PC-3 (cell line): ENCODE data around the gene TOMM20. TPM values are rescaled to one million over a fixed set of nuclear protein-coding genes. Genes with fewer than 3 reads are reported as not detected.
A peak's percentile ranks its signal among the peaks of the same experiment; 100 is the strongest.

ENCODE experiments used
- ATAC-seq: fragments of 200-7000 bp; cut with Tn5 transposase; 2 replicates; pipeline ENCODE4 v1.9.1; 2020; ENCODE audit warnings: mild to moderate bottlenecking, moderate library complexity
- BruUV-seq: library from RNA; stranded (reverse); fragments of 400-500 nt; replicated peaks from 2 replicates; lab custom pipeline; 2021; lab: Mats Ljungman, UMichigan
- CTCF ChIA-PET: fragments of 300-600 bp; sonication (Branson Sonifier 250); formaldehyde crosslinking; loops from one replicate; lab custom pipeline; 2022; ENCODE audit warnings: antibody characterized with exemption; lab: Charles Lee
- POLR2A ChIA-PET: fragments of 300-600 bp; sonication (Branson Sonifier 250); formaldehyde crosslinking; loops from one replicate; lab custom pipeline; 2022; ENCODE audit warnings: antibody characterized with exemption; ENCODE audit not compliant: unreplicated experiment; lab: Charles Lee
- DNase-seq: peaks from one replicate; pipeline ENCODE4 v3.0.0-alpha.2; 2015
- H2AFZ ChIP-seq: fragments of 300-600 bp; sonication (generic); 2 replicates; pipeline ENCODE4 v1.6.0; 2016; ENCODE audit warnings: antibody characterized with exemption, low read length
- H3F3A ChIP-seq: fragments of 300-600 bp; sonication (generic); one replicate; pipeline ENCODE4 v1.6.0; 2017; ENCODE audit warnings: antibody characterized with exemption, low read length, control low read depth, mild to moderate bottlenecking; ENCODE audit not compliant: unreplicated experiment
- H3K27ac ChIP-seq: fragments of 300-600 bp; sonication (generic); 2 replicates; pipeline ENCODE4 v1.5.1; 2016; ENCODE audit warnings: mild to moderate bottlenecking, low read length
- H3K27me3 ChIP-seq: fragments of 300-600 bp; sonication (generic); 2 replicates; pipeline ENCODE4 v1.6.1; 2016; ENCODE audit warnings: low read length, mixed read lengths
- H3K36me3 ChIP-seq: fragments of 300-600 bp; sonication (generic); 2 replicates; pipeline ENCODE4 v1.6.1; 2016; ENCODE audit warnings: low read depth, mixed run types, low read length, mixed read lengths
- H3K4me1 ChIP-seq: fragments of 300-600 bp; sonication (generic); 2 replicates; pipeline ENCODE4 v1.5.1; 2016; ENCODE audit warnings: low read length; ENCODE audit not compliant: insufficient read depth
- H3K4me2 ChIP-seq: fragments of 300-600 bp; sonication (generic); 2 replicates; pipeline ENCODE4 v1.6.0; 2016; ENCODE audit warnings: low read length
- H3K4me3 ChIP-seq: fragments of 300-600 bp; sonication (generic); 2 replicates; pipeline ENCODE4 v1.5.1; 2016; ENCODE audit warnings: mild to moderate bottlenecking, low read length, mixed read lengths
- H3K79me2 ChIP-seq: fragments of 300-600 bp; sonication (generic); 2 replicates; pipeline ENCODE4 v1.6.1; 2017; ENCODE audit warnings: low read length, mixed read lengths
- H3K9ac ChIP-seq: fragments of 300-600 bp; sonication (generic); 2 replicates; pipeline ENCODE4 v1.6.0; 2016; ENCODE audit warnings: mild to moderate bottlenecking, low read length
- H3K9me2 ChIP-seq: fragments of 300-600 bp; sonication (generic); replicated peaks from 2 replicates; pipeline ENCODE4 v1.6.1; 2016; ENCODE audit warnings: mixed run types, low read length, mixed read lengths
- H3K9me3 ChIP-seq: fragments of 300-600 bp; sonication (generic); 2 replicates; pipeline ENCODE4 v1.6.1; 2016; ENCODE audit warnings: low read length, mixed read lengths
- H4K20me1 ChIP-seq: fragments of 300-600 bp; sonication (generic); 2 replicates; pipeline ENCODE4 v1.6.1; 2016; ENCODE audit warnings: low read length, mixed read lengths
- EZH2 ChIP-seq: fragments of 300-600 bp; sonication (generic); IDR thresholded peaks from one replicate; pipeline ENCODE4 v1.6.1; 2017; ENCODE audit warnings: antibody characterized with exemption, mild to moderate bottlenecking, low read length; ENCODE audit not compliant: unreplicated experiment
- EZH2phosphoT487 ChIP-seq: fragments of 300-600 bp; sonication (generic); IDR thresholded peaks from 2 replicates; pipeline ENCODE4 v1.6.1; 2018; ENCODE audit warnings: mild to moderate bottlenecking, antibody characterized with exemption, low read length, borderline replicate concordance
- intact Hi-C: fragments of 100-400 bp; cut with micrococcal nuclease; formaldehyde crosslinking; loops from 2 replicates; pipeline ENCODE4 v1.9.0; 2023
- total RNA-seq: library from RNA; depleted of rRNA; stranded (reverse); fragments of >200 nt; gene quantifications from 2 replicates; pipeline ENCODE4 v1.2.3, GENCODE V29; 2014
- TF ChIP-seq, protein P1 (sequence below): fragments of 300-600 bp; sonication (generic); conservative IDR thresholded peaks from 2 replicates; pipeline ENCODE4 v1.5.1; 2017; ENCODE audit warnings: antibody characterized with exemption, low read depth, mild to moderate bottlenecking, low read length

TOMM20 gene
- total RNA-seq, 1 experiment from 2014 or later = 48.0 TPM

DNA sequence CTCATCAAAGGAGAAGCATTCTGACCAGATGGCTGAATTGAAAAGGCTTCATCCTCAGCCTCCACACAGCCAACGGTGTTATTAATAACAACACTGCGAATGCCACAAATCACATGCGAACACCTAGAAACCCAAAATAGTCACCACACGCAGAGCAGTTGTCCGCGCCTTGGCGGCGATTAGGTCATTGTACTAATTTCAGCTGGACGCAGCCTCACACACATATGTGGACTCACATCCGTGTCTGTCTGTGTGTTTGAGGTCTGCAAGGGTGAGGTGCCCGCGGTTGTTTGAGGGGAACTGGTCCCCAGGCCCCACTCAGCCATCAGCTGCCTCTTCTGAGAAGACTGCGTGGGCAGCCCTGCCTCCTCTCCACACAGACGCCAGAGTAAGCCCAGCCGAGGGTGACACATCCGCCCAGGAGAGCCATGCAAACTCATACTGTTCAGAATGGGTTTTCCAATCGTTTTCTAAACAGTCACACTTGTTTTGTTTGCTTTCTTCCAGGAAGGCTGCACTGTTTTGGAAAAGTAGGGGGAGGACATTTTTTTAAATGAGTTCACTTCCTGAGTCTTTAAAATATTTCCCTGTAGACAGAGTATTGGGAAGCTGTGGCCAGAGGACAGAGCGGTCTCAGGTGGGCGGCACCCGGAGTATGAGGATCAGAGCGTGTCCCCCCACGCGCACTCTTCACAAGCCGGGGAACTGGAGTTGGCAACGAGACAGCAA lies 53.4 kb downstream of the TOMM20 start:
- no peaks in the 10 kb centered on the region for H3K27me3 ChIP-seq
- no peaks in the 10 kb centered on the region for H3K9me3 ChIP-seq
- peak overlapping the region; percentile 77 for H3K4me2 ChIP-seq
- H3K36me3 ChIP-seq = no peaks in the 10 kb centered on the region; the same call in 1 of the 2 replicates
- H3K79me2 ChIP-seq = no peaks in the 10 kb centered on the region
- ChIA-PET CTCF (no interaction called here), POLR2A (interaction anchor here (0.6 kb wide), 1 partner anchor 466 kb away, joined by 4 read pairs; the partner anchor contains the start of gene IRF2BP2)
- peak overlapping the region; percentile 95 for H3K9ac ChIP-seq
- intact Hi-C loops = loop anchor here (1.0 to 2.0 kb wide), 5 partner anchors 78 to 472 kb away; partner anchors contain the start of gene IRF2BP2
- H2AFZ ChIP-seq = no peak overlapping the region
- ATAC-seq = peak; percentile 47
- H4K20me1 ChIP-seq = no peaks in the 10 kb centered on the region
- peak overlapping the region; percentile 100 for H3K27ac ChIP-seq
- H3K4me1 ChIP-seq = peaks cover 81% of the 10 kb centered on the region
- peak; percentile 91 for DNase-seq
- TF ChIP-seq EZH2phosphoT487 = no peak
- TF ChIP-seq, protein P1, sequence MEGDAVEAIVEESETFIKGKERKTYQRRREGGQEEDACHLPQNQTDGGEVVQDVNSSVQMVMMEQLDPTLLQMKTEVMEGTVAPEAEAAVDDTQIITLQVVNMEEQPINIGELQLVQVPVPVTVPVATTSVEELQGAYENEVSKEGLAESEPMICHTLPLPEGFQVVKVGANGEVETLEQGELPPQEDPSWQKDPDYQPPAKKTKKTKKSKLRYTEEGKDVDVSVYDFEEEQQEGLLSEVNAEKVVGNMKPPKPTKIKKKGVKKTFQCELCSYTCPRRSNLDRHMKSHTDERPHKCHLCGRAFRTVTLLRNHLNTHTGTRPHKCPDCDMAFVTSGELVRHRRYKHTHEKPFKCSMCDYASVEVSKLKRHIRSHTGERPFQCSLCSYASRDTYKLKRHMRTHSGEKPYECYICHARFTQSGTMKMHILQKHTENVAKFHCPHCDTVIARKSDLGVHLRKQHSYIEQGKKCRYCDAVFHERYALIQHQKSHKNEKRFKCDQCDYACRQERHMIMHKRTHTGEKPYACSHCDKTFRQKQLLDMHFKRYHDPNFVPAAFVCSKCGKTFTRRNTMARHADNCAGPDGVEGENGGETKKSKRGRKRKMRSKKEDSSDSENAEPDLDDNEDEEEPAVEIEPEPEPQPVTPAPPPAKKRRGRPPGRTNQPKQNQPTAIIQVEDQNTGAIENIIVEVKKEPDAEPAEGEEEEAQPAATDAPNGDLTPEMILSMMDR = no peak
- no peak for TF ChIP-seq EZH2
- H3K9me2 ChIP-seq = no peaks in the 10 kb centered on the region
- H3F3A ChIP-seq = peaks cover 12% of the 10 kb centered on the region
- BruUV-seq = TSS peak; percentile 81
- H3K4me3 ChIP-seq = peak overlapping the region; percentile 39

DNA sequence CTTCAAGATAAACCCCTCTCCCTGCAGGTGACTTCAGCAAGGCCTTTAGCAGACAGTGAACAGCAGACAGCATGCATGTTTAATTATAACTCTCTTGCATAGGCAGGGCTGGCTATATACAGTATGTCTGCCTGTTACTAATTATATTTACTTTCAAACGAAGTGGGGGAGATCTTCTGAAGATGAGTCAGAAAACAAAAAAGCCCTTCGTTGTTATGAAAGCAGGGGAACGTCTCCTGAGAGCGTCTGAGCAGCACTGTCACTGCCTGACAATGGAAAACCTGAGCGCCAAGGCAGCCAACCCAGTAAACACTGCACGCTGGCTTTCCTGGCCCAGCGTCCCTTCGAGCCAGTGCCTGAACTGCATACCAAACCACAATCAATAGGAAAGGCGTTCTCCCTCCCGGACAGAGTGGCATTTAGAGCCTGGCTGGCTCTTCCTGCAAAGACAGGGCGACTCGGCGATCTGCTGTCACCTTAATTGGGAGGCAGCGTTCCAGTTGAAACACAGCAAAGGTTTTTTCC lies 54.1 kb downstream of the TOMM20 start:
- CTCF ChIA-PET = no interaction called here
- peak; percentile 73 for DNase-seq
- TF ChIP-seq EZH2 (no peak), EZH2phosphoT487 (no peak)
- TF ChIP-seq, protein P1 = no peak
- intact Hi-C loops = loop anchor here (1.0 to 2.0 kb wide), 5 partner anchors 77 to 472 kb away; partner anchors contain the start of gene IRF2BP2
- peak overlapping the region; percentile 36 for H3K4me3 ChIP-seq
- H4K20me1 ChIP-seq = no peaks in the 10 kb centered on the region
- no peaks in the 10 kb centered on the region for H3K9me3 ChIP-seq
- H3K9ac ChIP-seq = peak overlapping the region; percentile 95
- peak overlapping the region; percentile 77 for H3K4me2 ChIP-seq
- no peak overlapping the region for H2AFZ ChIP-seq
- H3K79me2 ChIP-seq = peaks cover under 1% of the 10 kb centered on the region; the same call in 1 of the 2 replicates
- no peaks in the 10 kb centered on the region; the same call in 1 of the 2 replicates for H3K36me3 ChIP-seq
- POLR2A ChIA-PET = interaction anchor here (0.6 to 2.0 kb wide), 4 partner anchors 63 to 463 kb away, joined by 5 to 17 read pairs (median 10); no protein-coding TSS in a partner anchor
- H3K27ac ChIP-seq = peak overlapping the region; percentile 100
- peak; percentile 26 for ATAC-seq
- H3K27me3 ChIP-seq = no peaks in the 10 kb centered on the region
- H3K9me2 ChIP-seq = no peaks in the 10 kb centered on the region
- peaks cover 12% of the 10 kb centered on the region for H3F3A ChIP-seq
- H3K4me1 ChIP-seq = peaks cover 79% of the 10 kb centered on the region
- BruUV-seq = no TSS peak
